HG03280 (cell line): ENCODE measurements around the gene TMEM163.
"Not testable (repeated sequence)": the region's sequence is repeated elsewhere in the genome, so short reads cannot be mapped to it uniquely, and the experiment has no call there.

Experiments
- ATAC-seq: cut with Tn5 transposase; IDR thresholded peaks from one replicate; pipeline ENCODE4 v1.9.1; 2021; ENCODE audit warnings: mild to moderate bottlenecking, moderate library complexity; ENCODE audit not compliant: unreplicated experiment

The TMEM163 gene

DNA sequence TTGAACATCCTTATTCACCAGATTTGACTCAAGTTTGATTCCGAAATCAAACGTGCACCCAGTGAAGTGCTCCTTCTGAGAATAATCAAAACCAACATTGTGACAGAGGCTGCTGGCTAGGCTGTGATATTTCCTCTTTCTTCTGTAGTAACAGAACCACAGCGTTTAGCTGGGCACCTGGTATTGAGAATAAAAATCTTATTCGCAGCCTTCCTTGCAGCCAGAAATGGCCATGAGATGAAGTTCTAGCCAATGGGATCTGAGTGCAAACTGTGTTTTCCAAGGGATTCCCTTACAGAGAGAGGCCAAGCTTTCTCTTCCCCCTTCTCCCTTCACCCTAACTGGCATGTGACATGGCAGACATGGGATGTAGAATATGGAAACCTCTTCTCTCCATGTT lies 51.7 kb downstream of the TMEM163 start:
- ATAC-seq = no peak

DNA sequence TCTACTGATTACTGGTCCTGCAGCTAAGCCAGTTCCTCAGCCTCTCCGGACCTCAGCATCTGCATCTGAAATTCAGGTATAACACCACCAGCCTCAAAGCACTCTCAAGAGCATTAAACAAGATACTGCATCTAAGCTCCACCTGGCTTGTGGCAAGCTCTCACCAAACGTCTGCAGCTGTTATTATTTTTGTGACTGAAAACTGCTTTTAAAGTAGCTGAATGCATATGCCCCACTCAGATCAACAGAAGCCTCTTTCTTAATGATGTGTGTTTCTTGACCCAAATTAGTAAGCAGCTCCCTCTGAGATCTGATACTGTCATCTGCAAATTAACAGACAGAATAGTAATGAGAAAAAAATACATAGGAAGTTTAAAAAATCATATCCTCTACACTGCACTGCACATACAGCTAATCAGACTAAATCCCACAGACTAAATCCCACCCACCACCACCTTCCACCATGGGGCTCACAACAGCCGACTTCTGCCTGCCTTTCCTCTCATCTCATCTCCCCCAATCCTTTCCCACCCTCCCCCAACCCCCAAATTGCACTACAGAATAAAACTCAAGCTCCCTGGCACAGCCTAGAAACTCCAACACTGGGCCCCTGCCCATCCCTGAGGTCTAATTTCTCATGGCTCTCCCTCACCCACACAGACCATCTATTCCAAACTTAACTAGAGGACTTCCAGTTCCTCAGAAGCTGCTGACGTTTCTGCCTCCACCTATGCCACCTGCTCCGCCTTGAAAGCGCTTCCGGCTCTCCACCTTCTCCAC lies 52.9 kb downstream of the TMEM163 start:
- no peak for ATAC-seq

DNA sequence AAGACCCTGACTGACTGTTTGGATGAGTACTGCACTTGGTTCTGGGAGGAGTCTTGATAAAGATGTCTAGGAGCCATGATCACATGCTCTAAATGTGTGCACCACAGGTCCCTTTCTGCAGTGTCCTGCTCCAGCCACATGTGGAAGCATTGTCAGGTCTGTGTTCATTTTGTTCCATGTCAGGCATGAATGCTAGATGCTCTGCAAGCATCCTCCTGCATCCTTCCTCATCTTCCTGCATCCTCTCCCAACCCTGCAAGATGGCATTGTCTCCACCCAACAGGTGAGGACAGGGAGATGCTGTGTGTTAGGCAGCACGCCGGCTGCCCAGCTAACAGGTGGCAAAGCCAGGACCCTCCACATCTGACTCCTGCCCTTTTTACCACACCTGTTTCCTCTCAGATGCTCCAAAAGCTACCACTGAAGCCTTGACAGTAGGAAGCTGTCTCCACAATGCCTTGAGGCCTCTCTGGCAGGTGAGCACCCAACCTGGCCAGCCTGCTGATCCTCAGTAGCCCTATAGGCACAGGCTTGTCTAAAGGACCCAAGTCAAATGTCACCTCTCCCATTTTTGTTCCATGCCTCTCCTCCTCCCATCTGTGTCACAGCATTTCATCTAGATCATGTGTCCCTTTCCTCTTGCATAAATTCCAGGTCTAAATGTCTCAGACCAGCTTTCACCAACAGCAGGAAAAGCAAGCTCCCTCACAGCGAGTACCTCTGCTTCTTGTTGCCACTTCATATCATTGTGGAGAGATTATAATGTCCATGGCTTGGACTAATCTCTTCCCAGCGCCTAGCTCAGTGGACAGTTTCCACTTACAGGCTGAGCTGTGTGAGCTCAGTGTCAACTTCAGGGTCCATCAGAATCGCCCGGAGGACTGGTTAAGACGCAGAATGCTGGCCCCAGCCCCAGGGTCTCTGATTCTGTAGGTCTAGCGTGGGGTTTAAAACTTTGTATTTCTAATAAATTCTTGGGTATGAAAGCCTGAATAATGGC lies 55.0 kb downstream of the TMEM163 start:
- no peak for ATAC-seq

DNA sequence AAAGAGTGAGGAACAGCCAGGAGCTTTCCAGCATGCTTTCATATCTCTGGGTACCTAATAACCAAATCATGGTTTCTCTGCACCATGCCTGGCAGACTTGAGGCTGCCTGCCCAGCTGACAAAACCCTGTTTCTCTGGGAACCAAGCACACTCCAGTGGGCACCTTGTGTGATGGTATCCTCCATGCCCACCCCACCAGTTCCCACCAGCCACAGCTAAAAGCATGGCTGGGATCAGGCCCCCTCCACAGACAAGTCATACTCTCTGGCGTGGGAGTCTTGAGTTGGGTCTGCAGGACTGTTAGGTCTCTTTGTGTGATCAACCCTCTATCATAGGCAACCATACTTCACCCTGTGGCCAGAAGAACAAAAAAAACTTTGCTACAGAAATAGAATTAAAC lies 56.0 kb downstream of the TMEM163 start:
- ATAC-seq = no peak

DNA sequence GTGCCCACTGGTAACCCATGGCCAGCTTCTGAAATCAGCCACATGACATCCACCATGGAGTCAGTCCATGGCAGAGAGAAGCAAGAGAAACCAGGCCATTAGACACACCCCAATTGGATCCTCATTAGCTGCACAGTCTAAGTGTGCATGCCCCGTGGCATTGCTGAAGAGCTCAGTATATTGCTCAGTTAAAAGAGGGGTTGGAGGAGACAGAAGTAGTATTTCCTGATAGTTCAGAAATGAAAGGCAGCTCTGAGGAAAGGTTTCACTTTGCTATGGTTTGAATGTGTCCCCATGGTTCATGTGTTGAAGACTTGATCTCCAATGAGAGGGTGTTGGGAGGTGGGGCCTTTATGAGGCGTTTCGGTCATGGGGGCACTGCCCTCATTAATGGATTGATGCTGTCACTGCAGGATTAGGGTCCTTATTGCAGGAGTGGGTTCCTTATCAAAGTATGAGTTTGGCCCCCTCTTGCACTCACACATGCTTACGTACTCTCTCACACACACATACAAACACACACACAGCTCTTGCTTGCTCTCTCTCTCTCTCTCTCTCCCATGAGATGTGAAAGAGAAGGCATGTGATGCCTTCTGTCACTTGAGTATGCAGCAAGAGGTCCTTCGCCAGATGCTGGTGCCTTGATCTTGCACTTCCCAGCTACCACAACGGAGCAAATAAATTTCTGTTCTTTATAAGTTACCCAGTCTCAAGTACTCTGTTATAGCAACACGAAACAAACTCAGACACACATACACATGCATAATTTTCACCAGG lies 58.0 kb downstream of the TMEM163 start:
- no peak for ATAC-seq

DNA sequence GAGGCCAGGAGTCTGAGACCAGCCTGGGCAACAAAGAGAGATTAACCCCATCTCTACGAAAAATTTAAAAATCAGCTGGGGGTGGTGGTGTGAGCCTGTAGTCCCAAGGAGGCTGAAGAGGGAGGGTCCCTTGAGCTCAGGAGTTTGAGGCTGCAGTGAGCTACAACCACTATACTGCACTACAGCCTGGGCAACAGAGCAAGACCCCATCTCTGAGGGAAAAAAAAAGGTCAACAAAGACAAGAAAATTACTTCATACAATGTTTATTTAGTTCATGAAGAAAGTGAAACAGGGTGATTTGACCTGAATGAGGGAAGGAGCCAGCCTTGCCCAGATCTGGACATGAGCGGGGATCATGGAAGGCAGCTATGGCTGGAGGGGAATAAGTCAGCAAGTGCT lies 59.1 kb downstream of the TMEM163 start:
- no peak for ATAC-seq

DNA sequence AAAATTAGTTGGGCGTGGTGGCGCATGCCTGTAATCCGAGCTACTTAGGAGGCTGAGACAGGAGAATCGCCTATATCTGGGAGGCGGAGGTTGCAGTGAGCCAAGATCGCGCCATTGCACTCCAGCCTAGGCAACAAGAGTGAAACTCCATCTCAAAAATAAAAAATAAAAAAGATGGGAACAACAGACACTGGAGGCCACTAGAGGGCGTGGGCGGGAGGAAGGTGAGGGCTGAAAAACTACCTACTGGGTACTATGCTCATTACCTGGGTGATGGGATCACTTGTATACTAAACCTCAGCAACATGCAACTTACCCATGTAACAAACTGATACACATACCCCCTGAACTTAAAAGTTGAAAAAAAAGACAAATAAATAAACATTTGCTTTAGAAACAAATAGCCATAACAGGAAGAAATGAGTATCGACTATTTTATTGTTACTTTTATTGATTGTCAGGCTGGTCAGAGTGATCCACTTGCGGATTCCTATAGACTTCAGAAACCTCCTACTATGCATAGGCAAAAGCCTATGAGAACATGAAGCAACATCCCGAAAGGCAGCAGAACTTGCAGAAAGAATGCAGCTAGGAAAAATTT lies 61.0 kb downstream of the TMEM163 start:
- no peak for ATAC-seq

DNA sequence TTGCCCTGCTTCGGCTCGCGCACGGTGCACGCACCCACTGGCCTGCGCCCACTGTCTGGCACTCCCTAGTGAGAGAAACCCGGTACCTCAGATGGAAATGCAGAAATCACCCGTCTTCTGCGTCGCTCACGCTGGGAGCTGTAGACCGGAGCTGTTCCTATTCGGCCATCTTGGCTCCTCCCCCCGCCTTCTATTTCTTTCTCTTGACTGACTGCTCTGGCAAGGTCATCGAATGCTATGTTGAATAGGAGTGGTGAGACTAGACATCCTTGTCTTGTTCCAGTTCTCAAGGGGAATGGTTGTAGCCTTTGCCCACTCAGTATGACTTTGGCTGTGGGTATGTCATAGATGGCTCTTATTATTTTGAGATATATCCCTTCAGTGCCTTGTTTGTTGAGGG lies 62.4 kb downstream of the TMEM163 start:
- ATAC-seq = not testable (repeated sequence)

DNA sequence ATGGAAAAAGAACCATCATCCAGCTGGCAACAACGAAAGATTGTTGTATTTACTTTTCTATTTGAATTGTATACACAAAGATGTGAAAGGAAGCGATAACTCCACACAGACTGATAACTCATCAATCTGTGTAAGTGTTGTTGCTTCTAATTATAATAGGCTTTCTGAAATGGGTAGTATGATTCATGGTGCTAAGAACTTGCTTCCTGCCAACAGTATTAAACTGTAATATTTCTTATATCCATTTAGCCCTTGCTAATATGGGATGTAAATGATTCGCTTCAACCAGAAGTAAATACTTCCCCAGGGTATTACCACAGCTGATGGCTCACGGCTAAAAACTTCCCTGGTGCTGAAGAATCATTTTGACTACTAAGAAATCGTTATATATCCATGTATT lies 70.2 kb downstream of the TMEM163 start:
- no peak for ATAC-seq

DNA sequence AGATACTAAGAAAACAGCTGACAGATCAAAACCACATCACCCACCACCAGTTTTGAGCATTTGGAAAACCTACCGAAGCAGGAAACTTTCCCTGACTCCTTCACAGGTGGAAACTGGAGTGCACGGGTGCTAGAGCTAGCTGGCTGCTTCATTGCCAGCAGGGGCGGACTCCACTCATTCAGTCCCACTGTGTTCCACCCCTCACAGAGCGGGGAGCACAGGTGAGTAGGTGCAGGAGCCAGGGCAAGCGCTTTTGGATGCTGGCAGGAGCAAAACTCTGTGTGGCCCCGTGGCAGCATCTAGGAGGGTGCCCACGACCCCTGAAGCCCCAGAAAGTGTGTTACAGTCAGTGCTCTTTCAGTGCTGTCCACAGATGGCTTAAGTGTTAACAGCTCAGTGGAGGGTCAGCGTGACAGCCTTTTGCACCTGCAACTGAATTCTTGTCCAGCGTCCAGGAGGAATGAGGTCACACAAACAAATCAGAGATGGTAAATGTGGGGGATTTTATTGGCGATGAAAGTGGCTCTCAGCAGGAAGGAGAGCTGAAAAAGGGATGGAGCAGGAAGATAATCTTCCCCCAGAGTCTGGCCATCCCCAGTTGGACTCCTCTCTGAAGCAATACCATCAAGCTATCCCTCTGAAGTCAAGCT lies 71.1 kb downstream of the TMEM163 start:
- no peak for ATAC-seq

DNA sequence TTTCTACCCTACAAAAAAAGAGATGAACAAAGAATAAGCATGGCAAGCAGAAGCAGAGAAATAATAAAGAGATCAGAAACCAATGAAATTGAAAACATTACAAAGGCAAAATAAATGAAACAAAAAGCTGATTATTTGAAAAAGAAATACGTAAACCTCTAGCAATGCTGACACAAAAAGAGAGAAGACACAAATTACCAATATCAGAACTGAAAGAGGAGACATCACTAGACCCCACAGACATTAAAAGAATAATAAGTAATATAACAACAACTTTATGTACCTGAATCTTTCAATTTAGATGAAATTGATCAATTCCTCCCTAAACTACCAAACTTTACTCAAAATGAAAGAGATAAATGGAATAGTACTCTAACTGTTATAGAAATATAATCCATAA lies 75.9 kb downstream of the TMEM163 start:
- no peak for ATAC-seq

DNA sequence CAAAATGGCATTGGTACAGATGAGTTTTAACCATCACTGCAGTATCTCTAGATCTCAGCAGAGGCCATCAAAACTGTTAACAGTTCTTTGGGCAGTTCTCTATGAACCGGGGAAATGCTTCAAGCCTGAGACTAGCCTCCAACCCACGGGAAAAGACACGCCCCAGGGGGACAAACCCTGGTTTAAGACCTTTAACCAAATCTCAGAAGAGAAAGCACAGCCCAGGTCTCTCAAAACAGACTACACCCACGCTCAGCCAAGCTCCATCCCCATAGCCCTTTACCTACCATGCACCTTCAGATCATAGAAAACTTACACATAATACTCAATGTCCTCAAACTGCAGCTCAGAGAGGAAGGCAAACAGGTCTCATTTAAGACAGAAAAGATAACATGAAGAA lies 78.3 kb downstream of the TMEM163 start:
- no peak for ATAC-seq

DNA sequence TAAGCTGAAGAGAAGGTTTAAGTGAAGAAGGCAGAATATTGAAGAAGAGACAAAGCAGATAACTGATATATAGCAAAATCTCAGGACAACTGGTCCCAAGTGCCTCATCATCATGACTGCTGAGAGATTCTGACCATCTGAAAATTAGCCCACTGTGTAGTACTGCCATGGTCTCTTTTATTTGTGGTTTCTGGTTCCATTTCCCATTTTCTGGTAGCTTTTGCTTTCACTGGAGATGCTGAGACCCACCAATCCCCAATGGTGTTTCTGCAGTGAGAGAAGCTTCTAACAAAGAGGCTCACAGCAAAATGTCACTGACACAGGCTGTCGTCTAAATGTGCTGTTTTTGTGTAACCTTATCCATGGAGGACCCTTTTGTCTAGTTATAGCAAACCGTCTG lies 79.5 kb downstream of the TMEM163 start:
- no peak for ATAC-seq

DNA sequence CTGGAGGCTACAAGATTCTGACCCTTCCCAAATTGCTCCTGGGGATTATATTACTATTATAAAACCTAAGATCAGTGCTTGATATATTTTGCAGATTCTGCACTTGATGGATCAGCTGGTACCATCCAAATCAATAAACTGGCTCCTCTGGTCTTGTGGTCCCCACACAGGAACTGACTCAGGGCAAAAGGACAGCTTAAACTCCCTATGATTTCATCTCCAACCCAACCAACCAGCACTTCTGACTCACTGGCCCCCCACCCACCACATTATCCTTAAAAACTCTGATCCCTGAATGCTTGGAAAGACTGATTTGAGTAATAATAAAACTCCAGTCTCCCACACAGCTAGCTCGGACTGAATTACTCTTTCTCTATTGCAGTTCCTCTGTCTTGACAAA lies 82.1 kb downstream of the TMEM163 start:
- ATAC-seq = no peak

DNA sequence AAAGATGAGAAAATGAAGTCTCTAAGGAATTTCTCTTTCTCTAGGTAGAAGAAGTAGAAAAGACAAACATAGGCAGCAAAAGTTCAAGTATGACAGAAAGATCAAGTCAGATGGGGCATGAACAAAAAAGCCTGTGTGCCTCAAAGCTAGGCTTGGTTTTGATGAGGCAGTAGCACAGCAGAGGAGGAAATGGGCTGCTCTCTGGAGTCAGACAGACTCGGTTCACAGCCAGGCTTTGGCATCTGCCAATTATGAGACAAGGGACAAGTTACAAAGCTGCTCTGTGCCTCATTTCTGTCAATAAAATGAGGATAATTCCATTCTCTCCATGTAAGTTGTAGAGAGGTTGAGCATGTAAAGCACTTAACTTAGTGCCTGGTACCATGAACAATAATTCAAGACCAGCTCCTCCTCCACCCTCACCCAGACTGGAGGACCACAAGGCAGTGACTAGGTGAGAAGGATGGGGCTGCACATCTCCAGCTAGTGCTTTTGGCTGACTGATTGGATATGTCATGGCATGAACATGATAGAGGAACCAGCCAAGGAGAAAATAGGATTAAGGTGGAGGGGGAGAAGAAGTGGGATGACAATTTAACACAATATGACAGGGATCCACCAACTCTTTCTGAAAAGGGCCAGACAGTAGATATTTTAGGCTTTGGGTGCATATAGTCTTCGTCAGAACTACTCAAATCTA lies 84.6 kb downstream of the TMEM163 start:
- ATAC-seq = no peak

DNA sequence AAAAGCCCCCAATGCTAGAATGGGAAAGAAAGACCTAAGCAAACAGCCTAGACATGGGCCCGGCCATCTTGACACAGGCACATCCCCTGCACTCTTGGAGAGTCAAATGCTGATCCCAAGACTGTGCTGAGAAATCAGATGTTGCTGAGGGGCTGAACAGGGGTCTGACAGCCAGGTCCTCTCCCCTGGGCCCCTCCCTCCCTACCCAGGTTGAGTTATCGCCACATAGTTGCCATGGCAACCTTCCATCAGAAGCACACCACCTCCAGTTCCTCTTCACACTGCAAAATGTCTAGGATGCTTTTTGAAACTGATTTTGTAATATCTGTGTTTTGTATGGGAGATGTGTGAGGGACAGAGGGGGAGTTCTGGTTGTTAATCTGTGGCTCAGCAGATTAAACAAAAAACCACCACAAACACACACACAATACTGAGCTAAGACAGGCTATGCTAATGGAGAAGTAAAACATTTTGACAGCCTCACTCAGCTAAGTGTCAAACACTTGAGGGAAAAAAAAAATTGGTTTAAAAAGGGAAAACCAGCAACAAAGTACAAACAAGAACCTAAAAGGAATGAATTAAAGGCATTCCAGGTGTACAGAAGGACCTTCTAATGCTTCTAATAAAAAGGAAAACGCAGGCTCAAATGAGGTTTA lies 88.2 kb downstream of the TMEM163 start:
- ATAC-seq = no peak

DNA sequence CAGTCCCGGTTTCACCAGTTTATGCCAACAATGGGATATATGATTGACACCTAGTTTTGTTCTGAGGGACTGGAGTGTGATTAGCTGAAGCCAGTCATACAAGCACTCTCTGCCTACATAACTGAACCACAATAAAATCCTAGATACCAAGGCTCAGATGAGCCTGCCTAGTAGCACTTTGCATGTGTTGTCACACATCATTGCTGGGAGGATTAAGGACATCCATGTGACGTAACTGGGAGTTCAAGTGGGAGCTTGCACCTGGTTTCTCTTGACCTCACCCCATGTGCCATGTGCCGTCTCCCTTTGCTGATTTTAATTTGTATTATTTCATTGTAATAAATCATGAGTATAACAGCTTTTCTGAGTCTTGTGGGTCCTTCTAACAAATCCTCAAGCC lies 90.3 kb downstream of the TMEM163 start:
- no peak for ATAC-seq

DNA sequence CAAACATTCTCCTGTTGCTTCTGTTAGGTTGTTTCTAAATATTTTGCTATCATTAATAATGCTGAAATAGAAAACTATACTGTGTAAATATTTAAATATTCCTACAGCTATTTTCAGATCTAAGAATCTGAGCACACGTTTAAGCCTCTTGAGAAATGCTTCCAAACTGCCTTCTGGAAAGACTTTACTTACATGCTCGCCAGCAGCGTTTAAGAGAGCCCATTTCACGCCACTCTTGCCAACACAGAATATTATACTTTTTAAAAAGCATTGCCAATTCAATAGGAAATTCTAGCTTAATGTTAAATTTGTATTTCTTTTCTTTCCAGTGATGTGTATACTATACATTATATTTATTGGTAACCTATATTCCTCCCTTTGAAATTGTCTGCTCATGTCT lies 92.0 kb downstream of the TMEM163 start:
- no peak for ATAC-seq

DNA sequence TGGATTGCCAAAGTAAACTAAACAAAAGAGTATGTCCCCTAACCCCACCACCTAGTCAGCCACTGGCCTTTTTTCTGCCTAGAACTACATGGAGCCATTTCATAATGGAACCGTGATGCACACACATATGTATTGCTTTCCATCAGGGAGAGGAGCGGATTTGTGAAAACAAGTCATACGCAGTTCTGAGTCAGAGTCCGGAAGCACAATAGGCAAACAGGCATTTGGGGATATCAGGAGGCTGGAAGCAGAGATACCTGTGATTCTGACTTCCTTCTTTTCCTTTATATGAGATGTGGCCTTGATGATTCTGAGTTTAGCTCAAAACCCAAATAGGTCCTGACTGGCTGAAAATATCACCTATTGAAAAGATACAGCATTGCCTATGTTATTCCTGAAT lies 93.5 kb downstream of the TMEM163 start:
- no peak for ATAC-seq
